ENCODE measurements around the gene MADCAM1.
"Not testable (repeated sequence)": the region's sequence is repeated elsewhere in the genome, so short reads cannot be mapped to it uniquely, and the experiment has no call there.

MADCAM1 gene

DNA sequence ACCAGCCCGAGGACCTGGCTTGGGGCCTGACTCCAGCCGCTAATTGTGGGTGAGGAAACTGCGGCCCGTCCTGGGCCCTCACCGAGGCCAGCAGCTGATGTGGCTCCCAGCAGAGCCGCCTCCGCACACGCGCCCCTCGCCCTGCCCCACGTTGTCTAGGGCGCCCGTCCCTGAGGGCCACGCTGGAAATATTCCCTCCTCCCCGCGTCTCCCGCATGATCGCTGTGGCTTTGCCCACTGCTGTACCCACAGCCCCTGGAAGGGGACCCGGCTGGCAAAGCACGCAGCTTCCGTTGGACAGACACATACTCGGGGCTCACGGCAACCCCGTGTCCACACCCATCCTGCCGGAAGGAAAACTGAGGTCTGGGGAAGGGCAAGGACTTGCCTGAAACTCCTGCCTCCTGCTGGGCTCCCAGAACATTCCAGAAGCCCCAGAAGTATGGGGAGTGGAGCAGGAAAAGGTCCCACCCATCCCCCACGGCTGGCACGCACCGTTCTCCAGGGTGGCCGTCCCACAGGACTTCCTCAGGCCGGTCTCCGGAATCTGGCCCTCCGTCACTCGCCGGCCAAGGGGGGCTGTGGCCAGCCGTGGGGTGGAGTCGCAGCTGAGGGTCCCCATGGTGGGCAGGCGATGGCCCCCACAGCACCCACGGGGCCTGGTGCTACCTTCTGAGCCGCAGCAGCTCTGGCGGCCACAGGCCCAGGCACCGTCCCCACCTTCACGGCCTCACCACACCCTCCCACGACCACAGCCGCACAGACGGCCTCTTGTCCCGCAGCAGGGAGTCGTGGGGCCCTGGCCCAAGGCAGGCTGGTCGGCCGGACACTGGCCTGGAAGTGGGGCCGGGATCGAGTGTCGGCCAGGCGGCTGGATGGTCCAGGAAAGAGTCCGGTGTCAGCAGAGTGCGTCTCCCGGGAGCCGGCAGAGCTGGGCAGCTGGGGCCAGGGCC is 21.9 kb upstream of the MADCAM1 start:
- TF ChIP-seq, protein P1, sequence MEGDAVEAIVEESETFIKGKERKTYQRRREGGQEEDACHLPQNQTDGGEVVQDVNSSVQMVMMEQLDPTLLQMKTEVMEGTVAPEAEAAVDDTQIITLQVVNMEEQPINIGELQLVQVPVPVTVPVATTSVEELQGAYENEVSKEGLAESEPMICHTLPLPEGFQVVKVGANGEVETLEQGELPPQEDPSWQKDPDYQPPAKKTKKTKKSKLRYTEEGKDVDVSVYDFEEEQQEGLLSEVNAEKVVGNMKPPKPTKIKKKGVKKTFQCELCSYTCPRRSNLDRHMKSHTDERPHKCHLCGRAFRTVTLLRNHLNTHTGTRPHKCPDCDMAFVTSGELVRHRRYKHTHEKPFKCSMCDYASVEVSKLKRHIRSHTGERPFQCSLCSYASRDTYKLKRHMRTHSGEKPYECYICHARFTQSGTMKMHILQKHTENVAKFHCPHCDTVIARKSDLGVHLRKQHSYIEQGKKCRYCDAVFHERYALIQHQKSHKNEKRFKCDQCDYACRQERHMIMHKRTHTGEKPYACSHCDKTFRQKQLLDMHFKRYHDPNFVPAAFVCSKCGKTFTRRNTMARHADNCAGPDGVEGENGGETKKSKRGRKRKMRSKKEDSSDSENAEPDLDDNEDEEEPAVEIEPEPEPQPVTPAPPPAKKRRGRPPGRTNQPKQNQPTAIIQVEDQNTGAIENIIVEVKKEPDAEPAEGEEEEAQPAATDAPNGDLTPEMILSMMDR (IDR thresholded peaks at IDR 0.05; ENCODE audit: control extremely low read depth, extremely low read depth, low read depth, missing control alignments): no peak
- POLR2A ChIA-PET: no interaction called here
- DNase-seq (ENCODE audit: extremely low spot score): no peak
- CTCF ChIA-PET: no interaction called here

- no peak for DNase-seq (ENCODE audit: extremely low spot score)
- ChIA-PET POLR2A (no interaction called here), CTCF (no interaction called here)
- TF ChIP-seq, protein P1 (IDR thresholded peaks at IDR 0.05; ENCODE audit: control extremely low read depth, extremely low read depth, low read depth, missing control alignments): no peak
Measured at GRCh38 chr19:475360-475759, 20.9 kb upstream of the MADCAM1 start.

- POLR2A ChIA-PET: no interaction called here
Measured at GRCh38 chr19:478236-478903, 17.9 kb upstream of the MADCAM1 start.

GRCh38 chr19:478976-479375 is 17.3 kb upstream of the MADCAM1 start:
- TF ChIP-seq, protein P1 (IDR thresholded peaks at IDR 0.05; ENCODE audit: control extremely low read depth, extremely low read depth, low read depth, missing control alignments): no peak
- CTCF ChIA-PET: no interaction called here
- POLR2A ChIA-PET: no interaction called here
- no peak for DNase-seq (ENCODE audit: extremely low spot score)

More at GRCh38 chr19:478236-478903, 17.9 kb upstream of the MADCAM1 start:
- TF ChIP-seq, protein P1 (IDR thresholded peaks at IDR 0.05; ENCODE audit: control extremely low read depth, extremely low read depth, low read depth, missing control alignments): no peak
- CTCF ChIA-PET: no interaction called here
- DNase-seq (ENCODE audit: extremely low spot score): no peak

GRCh38 chr19:480016-480855 is 16.1 kb upstream of the MADCAM1 start:
- TF ChIP-seq, protein P1 (IDR thresholded peaks at IDR 0.05; ENCODE audit: control extremely low read depth, extremely low read depth, low read depth, missing control alignments): no peak
- CTCF ChIA-PET: no interaction called here
- no peak for DNase-seq (ENCODE audit: extremely low spot score)

GRCh38 chr19:481100-481499 is 15.2 kb upstream of the MADCAM1 start:
- CTCF ChIA-PET; DNase-seq (ENCODE audit: extremely low spot score); POLR2A ChIA-PET: not testable (repeated sequence)

More at GRCh38 chr19:480016-480855, 16.1 kb upstream of the MADCAM1 start:
- POLR2A ChIA-PET: no interaction called here
